Activated CD8-positive, alpha-beta T cell treated with anti-CD3 and anti-CD28 coated beads, Interleukin-2, amount 10 ng/mL, durations not matched to agents 7 days and 5 days (primary cell): ENCODE results near the gene GNG4. TPM values are rescaled to one million over a fixed set of nuclear protein-coding genes. Genes with fewer than 3 reads are reported as not detected.

Source experiments
- ATAC-seq: fragments of 150-1000 bp; cut with Tn5 transposase; one replicate; pipeline ENCODE4 v1.10.0; 2021; ENCODE audit warnings: moderate library complexity
- CTCF ChIA-PET: fragments of 350-600 bp; sonication (Branson Sonifier 250); formaldehyde crosslinking; loops from one replicate; lab custom pipeline; 2021; ENCODE audit warnings: antibody characterized with exemption; lab: Charles Lee
- POLR2A ChIA-PET: fragments of 350-600 bp; sonication (Branson Sonifier 250); formaldehyde crosslinking; loops from one replicate; lab custom pipeline; 2021; ENCODE audit warnings: antibody characterized with exemption; lab: Charles Lee
- DNase-seq: peaks from one replicate; pipeline ENCODE4 v3.0.0-alpha.2; 2020
- H3K27ac Mint-ChIP-seq: one replicate; pipeline ENCODE4 v1.8.0; 2021; ENCODE audit warnings: mild to moderate bottlenecking, mixed read lengths
- H3K27me3 Mint-ChIP-seq: one replicate; pipeline ENCODE4 v1.8.0; 2021; ENCODE audit warnings: low read depth, mixed read lengths
- H3K36me3 Mint-ChIP-seq: one replicate; pipeline ENCODE4 v1.8.0; 2021; ENCODE audit warnings: low read depth, mixed read lengths
- H3K4me1 Mint-ChIP-seq: one replicate; pipeline ENCODE4 v1.8.0; 2021; ENCODE audit warnings: low read depth, mixed read lengths
- H3K4me3 Mint-ChIP-seq: one replicate; pipeline ENCODE4 v1.8.0; 2021; ENCODE audit warnings: mild to moderate bottlenecking, mixed read lengths
- H3K9me3 Mint-ChIP-seq: one replicate; pipeline ENCODE4 v1.8.0; 2022; ENCODE audit warnings: mixed read lengths; ENCODE audit not compliant: insufficient read depth
- total RNA-seq, 2 experiments: library from RNA; stranded (reverse); gene quantifications; one replicate each; pipeline ENCODE4 v1.2.3, GENCODE V29; 2021

Gene GNG4
- total RNA-seq, 2 experiments from 2014 or later = 0.23 TPM; not detected in 1

GRCh38 chr1:235511470-235512240 lies 137.9 kb downstream of the GNG4 start:
- Mint-ChIP-seq H3K4me1 (peaks cover 2% of the 10 kb centered on the region), H3K9me3 (no peaks in the 10 kb centered on the region), H3K27me3 (peaks cover 17% of the 10 kb centered on the region), H3K27ac (no peak overlapping the region), H3K4me3 (no peak overlapping the region), H3K36me3 (no peaks in the 10 kb centered on the region)
- POLR2A ChIA-PET = no interaction called here
- no peak for DNase-seq
- peak; percentile 18 for ATAC-seq
- CTCF ChIA-PET = interaction anchor here (0.6 to 1.4 kb wide), 2 partner anchors 315 to 460 kb away, joined by 3 to 6 read pairs; no protein-coding TSS in a partner anchor

GRCh38 chr1:235510823-235511222 lies 138.8 kb downstream of the GNG4 start:
- Mint-ChIP-seq H3K4me1 (peaks cover 7% of the 10 kb centered on the region), H3K36me3 (no peaks in the 10 kb centered on the region), H3K27me3 (peaks cover 17% of the 10 kb centered on the region), H3K27ac (no peak overlapping the region), H3K4me3 (no peak overlapping the region), H3K9me3 (no peaks in the 10 kb centered on the region)
- DNase-seq (no peak), ATAC-seq (no peak)
- POLR2A ChIA-PET = no interaction called here
- CTCF ChIA-PET = interaction anchor here (0.6 kb wide), 1 partner anchor 314 kb away, joined by 3 read pairs; no protein-coding TSS in a partner anchor

GRCh38 chr1:235507623-235508022 lies 142.0 kb downstream of the GNG4 start:
- POLR2A ChIA-PET = no interaction called here
- Mint-ChIP-seq H3K36me3 (no peaks in the 10 kb centered on the region), H3K4me1 (peaks cover 15% of the 10 kb centered on the region), H3K27ac (no peak overlapping the region), H3K4me3 (no peak overlapping the region), H3K9me3 (no peaks in the 10 kb centered on the region), H3K27me3 (peaks cover 14% of the 10 kb centered on the region)
- CTCF ChIA-PET = no interaction called here
- DNase-seq = no peak
- ATAC-seq = no peak

- CTCF ChIA-PET = interaction anchor here (0.7 to 3.7 kb wide), 40 partner anchors 10 to 1017 kb away, joined by 3 to 28 read pairs (median 4); partner anchors contain the start of gene TBCE
- POLR2A ChIA-PET = interaction anchor here (0.7 to 1.9 kb wide), 11 partner anchors 8 to 450 kb away, joined by 3 to 6 read pairs (median 3); no protein-coding TSS in a partner anchor
- H3K4me1 Mint-ChIP-seq = peaks cover 19% of the 10 kb centered on the region
- peak overlapping the region; percentile 97 for H3K27ac Mint-ChIP-seq
- peak; percentile 86 for ATAC-seq
- H3K9me3 Mint-ChIP-seq = no peaks in the 10 kb centered on the region
- H3K27me3 Mint-ChIP-seq = peaks cover 3% of the 10 kb centered on the region
- H3K4me3 Mint-ChIP-seq = peak overlapping the region; percentile 90
- peak; percentile 99 for DNase-seq
- H3K36me3 Mint-ChIP-seq = peaks cover 3% of the 10 kb centered on the region
Measured at GRCh38 chr1:235504494-235505222, 144.9 kb downstream of the GNG4 start.

- peak; percentile 69 for ATAC-seq
- Mint-ChIP-seq H3K36me3 (peaks cover 3% of the 10 kb centered on the region), H3K27me3 (no peaks in the 10 kb centered on the region), H3K27ac (peak within 1 kb of the TSS; percentile 97), H3K4me1 (peaks cover 19% of the 10 kb centered on the region), H3K9me3 (no peaks in the 10 kb centered on the region), H3K4me3 (peak within 1 kb of the TSS; percentile 90)
- CTCF ChIA-PET = interaction anchor here (0.8 to 3.7 kb wide), 29 partner anchors 10 to 1017 kb away, joined by 3 to 28 read pairs (median 4); no protein-coding TSS in a partner anchor
- DNase-seq = no peak
- POLR2A ChIA-PET = interaction anchor here (0.8 to 1.9 kb wide), 10 partner anchors 10 to 344 kb away, joined by 3 to 6 read pairs (median 4); partner anchors contain the start of gene RBM34
Measured at GRCh38 chr1:235504122-235504493, 145.5 kb downstream of the GNG4 start, which contains the start of gene B3GALNT2. Gene B3GALNT2, minus strand, starts transcription at chr1:235504452. Its CDS starts 200 bp downstream, at chr1:235504252.

GRCh38 chr1:235503403-235504121 lies 146.0 kb downstream of the GNG4 start:
- Mint-ChIP-seq H3K9me3 (no peaks in the 10 kb centered on the region), H3K27ac (peak overlapping the region; percentile 83), H3K4me3 (peak overlapping the region; percentile 90), H3K27me3 (no peaks in the 10 kb centered on the region), H3K4me1 (peaks cover 19% of the 10 kb centered on the region), H3K36me3 (peaks cover 3% of the 10 kb centered on the region)
- ChIA-PET POLR2A (interaction anchor here (0.8 to 1.9 kb wide), 7 partner anchors 9 to 343 kb away, joined by 3 to 6 read pairs (median 4); partner anchors contain the start of gene RBM34), CTCF (interaction anchor here (0.7 to 3.7 kb wide), 30 partner anchors 10 to 1016 kb away, joined by 3 to 28 read pairs (median 4); no protein-coding TSS in a partner anchor)
- DNase-seq = peak; percentile 49
- no peak for ATAC-seq

GRCh38 chr1:235502601-235503402 lies 146.8 kb downstream of the GNG4 start:
- ATAC-seq = no peak

GRCh38 chr1:235500971-235501540 lies 148.5 kb downstream of the GNG4 start:
- CTCF ChIA-PET = no interaction called here
- no peak overlapping the region for H3K27ac Mint-ChIP-seq
- peaks cover 3% of the 10 kb centered on the region for H3K36me3 Mint-ChIP-seq
- POLR2A ChIA-PET = no interaction called here
- DNase-seq = no peak
- H3K4me1 Mint-ChIP-seq = peaks cover 13% of the 10 kb centered on the region
- H3K27me3 Mint-ChIP-seq = no peaks in the 10 kb centered on the region
- H3K9me3 Mint-ChIP-seq = no peaks in the 10 kb centered on the region
- no peak for ATAC-seq
- no peak overlapping the region for H3K4me3 Mint-ChIP-seq

More at GRCh38 chr1:235502601-235503402, 146.8 kb downstream of the GNG4 start:
- ChIA-PET POLR2A (interaction anchor here (1.2 to 1.5 kb wide), 3 partner anchors 10 to 342 kb away, joined by 4 read pairs; partner anchors contain the start of gene RBM34), CTCF (interaction anchor here (0.7 to 3.0 kb wide), 10 partner anchors 9 to 469 kb away, joined by 3 to 28 read pairs (median 3); no protein-coding TSS in a partner anchor)
- H3K27ac Mint-ChIP-seq = peak overlapping the region; percentile 83
- no peaks in the 10 kb centered on the region for H3K9me3 Mint-ChIP-seq
- H3K4me3 Mint-ChIP-seq = peak overlapping the region; percentile 90
- H3K36me3 Mint-ChIP-seq = peaks cover 3% of the 10 kb centered on the region
- DNase-seq = no peak
- H3K27me3 Mint-ChIP-seq = no peaks in the 10 kb centered on the region
- peaks cover 19% of the 10 kb centered on the region for H3K4me1 Mint-ChIP-seq
